A673 (cell line): ENCODE results near the gene HYI.

Experiments
- CTCF ChIP-seq: fragments of 300-800, 200-600 bp; sonication (generic); conservative IDR thresholded peaks from 2 replicates; pipeline ENCODE4 v1.5.1; 2017; ENCODE audit warnings: low read depth, mild to moderate bottlenecking, antibody characterized with exemption, low read length, moderate library complexity, mixed read lengths
- EZH2 ChIP-seq: fragments of 200-600 bp; sonication (generic); IDR thresholded peaks from 2 replicates; pipeline ENCODE4 v1.6.1; 2017; ENCODE audit warnings: borderline replicate concordance, low read depth, mild to moderate bottlenecking, mixed read lengths, antibody characterized with exemption, low read length; ENCODE audit not compliant: poor library complexity, severe bottlenecking

- TF ChIP-seq CTCF (no peak), EZH2 (no peak)
Observed at GRCh38 chr1:43446388-43446740, 7.4 kb downstream of the HYI start.
